HL-60/S4 treated with phorbol 12-myristate 13-acetate at 8.2 ng/mL for 4 days and 3 days (cell line): ENCODE measurements around the gene HGF.
"Not testable (repeated sequence)": the region's sequence is repeated elsewhere in the genome, so short reads cannot be mapped to it uniquely, and the experiment has no call there.

Source experiments
- in situ Hi-C: fragments of 300-500 bp; cut with MboI; formaldehyde crosslinking; loops from 2 replicates; pipeline ENCODE4 v1.15.0; 2022; ENCODE audit warnings: low sequenced_read_pairs

The HGF gene

GRCh38 chr7:81769891-81770727 is at the start of gene HGF:
Gene HGF (minus strand): TSS chr7:81770047. CDS start chr7:81769971, 76 bp downstream.
- in situ Hi-C loops, result no loop called here

GRCh38 chr7:81816312-81816711 is 46.5 kb upstream of the HGF start:
- in situ Hi-C loops, result no loop called here

- in situ Hi-C loops, result not testable (repeated sequence)
These were observed 43.1 kb upstream of the HGF start for GRCh38 chr7:81812866-81813476.

GRCh38 chr7:81811956-81812865 is 42.4 kb upstream of the HGF start:
- in situ Hi-C loops, result no loop called here

GRCh38 chr7:81810476-81811155 is 40.8 kb upstream of the HGF start:
- in situ Hi-C loops, result no loop called here

GRCh38 chr7:81808310-81808709 is 38.5 kb upstream of the HGF start:
- in situ Hi-C loops, result not testable (repeated sequence)

GRCh38 chr7:81803267-81803666 is 33.4 kb upstream of the HGF start:
- in situ Hi-C loops, result no loop called here

GRCh38 chr7:81802251-81802650 is 32.4 kb upstream of the HGF start:
- in situ Hi-C loops, result no loop called here

- in situ Hi-C loops, result no loop called here
These were observed 31.7 kb upstream of the HGF start for GRCh38 chr7:81801532-81801931.

- in situ Hi-C loops, result no loop called here
These were observed 22.0 kb upstream of the HGF start for GRCh38 chr7:81791568-81792518.

GRCh38 chr7:81790686-81791085 is 20.8 kb upstream of the HGF start:
- in situ Hi-C loops, result no loop called here

- in situ Hi-C loops, result no loop called here
These were observed 20.3 kb upstream of the HGF start for GRCh38 chr7:81790120-81790500.

- in situ Hi-C loops, result no loop called here
These were observed 19.7 kb upstream of the HGF start for GRCh38 chr7:81789406-81790119.

GRCh38 chr7:81788246-81788645 is 18.4 kb upstream of the HGF start:
- in situ Hi-C loops, result no loop called here

GRCh38 chr7:81783818-81784217 is 14.0 kb upstream of the HGF start:
- in situ Hi-C loops, result no loop called here

GRCh38 chr7:81780914-81781693 is 11.3 kb upstream of the HGF start:
- in situ Hi-C loops, result no loop called here

GRCh38 chr7:81779706-81780105 is 9.9 kb upstream of the HGF start:
- in situ Hi-C loops, result no loop called here

GRCh38 chr7:81777697-81778096 is 7.8 kb upstream of the HGF start:
- in situ Hi-C loops, result no loop called here
